Activated naive CD8-positive, alpha-beta T cell treated with anti-CD3 and anti-CD28 coated beads for 36 hours (primary cell): Measurements from ENCODE around the gene ZNF827. TPM values are rescaled to one million over a fixed set of nuclear protein-coding genes. Genes with fewer than 3 reads are reported as not detected.

Experiments
- DNase-seq: peaks from one replicate; pipeline ENCODE4 v3.0.0; 2021
- H3K27ac Mint-ChIP-seq: one replicate; pipeline ENCODE4 v1.8.0; 2022; ENCODE audit warnings: mild to moderate bottlenecking, moderate library complexity, mixed read lengths
- H3K27me3 Mint-ChIP-seq: one replicate; pipeline ENCODE4 v1.8.0; 2022; ENCODE audit warnings: mild to moderate bottlenecking, mixed read lengths
- H3K36me3 Mint-ChIP-seq: one replicate; pipeline ENCODE4 v1.8.0; 2021; ENCODE audit warnings: mild to moderate bottlenecking, mixed read lengths
- H3K4me1 Mint-ChIP-seq: one replicate; pipeline ENCODE4 v1.8.0; 2021; ENCODE audit warnings: mixed read lengths
- H3K4me3 Mint-ChIP-seq: one replicate; pipeline ENCODE4 v1.8.0; 2022; ENCODE audit warnings: mild to moderate bottlenecking, moderate library complexity, mixed read lengths
- H3K9me3 Mint-ChIP-seq: one replicate; pipeline ENCODE4 v1.8.0; 2022; ENCODE audit warnings: mixed read lengths
- total RNA-seq, 2 experiments: library from RNA; stranded (reverse); gene quantifications; one replicate each; pipeline ENCODE4 v1.2.3, GENCODE V29; 2021

Gene ZNF827
- total RNA-seq, 2 experiments from 2014 or later = 22.8 to 23.0 TPM

- peaks cover 22% of the 10 kb centered on the region for H3K4me1 Mint-ChIP-seq
- DNase-seq = no peak
- peaks cover 62% of the 10 kb centered on the region for H3K36me3 Mint-ChIP-seq
- H3K27me3 Mint-ChIP-seq = no peaks in the 10 kb centered on the region
- no peak overlapping the region for H3K27ac Mint-ChIP-seq
- no peaks in the 10 kb centered on the region for H3K9me3 Mint-ChIP-seq
- no peak overlapping the region for H3K4me3 Mint-ChIP-seq
Observed at GRCh38 chr4:145820407-145820806, 118.2 kb downstream of the ZNF827 start.

- peaks cover 63% of the 10 kb centered on the region for H3K36me3 Mint-ChIP-seq
- no peaks in the 10 kb centered on the region for H3K27me3 Mint-ChIP-seq
- H3K9me3 Mint-ChIP-seq = no peaks in the 10 kb centered on the region
- DNase-seq = no peak
- no peak overlapping the region for H3K27ac Mint-ChIP-seq
- no peak overlapping the region for H3K4me3 Mint-ChIP-seq
- peaks cover 28% of the 10 kb centered on the region for H3K4me1 Mint-ChIP-seq
Observed at GRCh38 chr4:145819853-145820181, 118.8 kb downstream of the ZNF827 start.

- no peaks in the 10 kb centered on the region for H3K27me3 Mint-ChIP-seq
Observed at GRCh38 chr4:145819101-145819852, 119.3 kb downstream of the ZNF827 start.

GRCh38 chr4:145818011-145818410, 120.6 kb downstream of the ZNF827 start:
- H3K27me3 Mint-ChIP-seq = no peaks in the 10 kb centered on the region
- no peak overlapping the region for H3K4me3 Mint-ChIP-seq
- no peak for DNase-seq
- peaks cover 26% of the 10 kb centered on the region for H3K4me1 Mint-ChIP-seq
- no peak overlapping the region for H3K27ac Mint-ChIP-seq
- peaks cover 3% of the 10 kb centered on the region for H3K9me3 Mint-ChIP-seq
- H3K36me3 Mint-ChIP-seq = peaks cover 72% of the 10 kb centered on the region

More at GRCh38 chr4:145819101-145819852, 119.3 kb downstream of the ZNF827 start:
- Mint-ChIP-seq H3K4me1 (peaks cover 30% of the 10 kb centered on the region), H3K4me3 (no peak overlapping the region), H3K9me3 (peaks cover 2% of the 10 kb centered on the region), H3K27ac (no peak overlapping the region), H3K36me3 (peaks cover 67% of the 10 kb centered on the region)
- no peak for DNase-seq

GRCh38 chr4:145816091-145816490, 122.5 kb downstream of the ZNF827 start:
- no peak for DNase-seq
- no peaks in the 10 kb centered on the region for H3K27me3 Mint-ChIP-seq
- peaks cover 7% of the 10 kb centered on the region for H3K9me3 Mint-ChIP-seq
- H3K4me3 Mint-ChIP-seq = no peak overlapping the region
- H3K4me1 Mint-ChIP-seq = peaks cover 26% of the 10 kb centered on the region
- H3K27ac Mint-ChIP-seq = peak overlapping the region; percentile 86
- peaks cover 81% of the 10 kb centered on the region for H3K36me3 Mint-ChIP-seq

- H3K9me3 Mint-ChIP-seq = peaks cover 7% of the 10 kb centered on the region
- H3K36me3 Mint-ChIP-seq = peaks cover 82% of the 10 kb centered on the region
- H3K27ac Mint-ChIP-seq = peak overlapping the region; percentile 86
- no peak overlapping the region for H3K4me3 Mint-ChIP-seq
- no peaks in the 10 kb centered on the region for H3K27me3 Mint-ChIP-seq
- DNase-seq = no peak
- H3K4me1 Mint-ChIP-seq = peaks cover 27% of the 10 kb centered on the region
Observed at GRCh38 chr4:145815626-145816025, 123.0 kb downstream of the ZNF827 start.

- peak; percentile 52 for DNase-seq
- H3K27ac Mint-ChIP-seq = peak overlapping the region; percentile 86
- no peaks in the 10 kb centered on the region for H3K27me3 Mint-ChIP-seq
- H3K9me3 Mint-ChIP-seq = peaks cover 11% of the 10 kb centered on the region
- peaks cover 85% of the 10 kb centered on the region for H3K36me3 Mint-ChIP-seq
- H3K4me3 Mint-ChIP-seq = no peak overlapping the region
- peaks cover 31% of the 10 kb centered on the region for H3K4me1 Mint-ChIP-seq
Observed at GRCh38 chr4:145815027-145815612, 123.5 kb downstream of the ZNF827 start.

- Mint-ChIP-seq H3K9me3 (peaks cover 15% of the 10 kb centered on the region), H3K27me3 (no peaks in the 10 kb centered on the region), H3K4me3 (no peak overlapping the region), H3K36me3 (peaks cover 90% of the 10 kb centered on the region), H3K4me1 (peaks cover 38% of the 10 kb centered on the region), H3K27ac (peak overlapping the region; percentile 86)
- DNase-seq = no peak
Observed at GRCh38 chr4:145814246-145814645, 124.4 kb downstream of the ZNF827 start.

GRCh38 chr4:145812919-145813318, 125.7 kb downstream of the ZNF827 start:
- Mint-ChIP-seq H3K4me3 (no peak overlapping the region), H3K9me3 (peaks cover 15% of the 10 kb centered on the region), H3K27me3 (no peaks in the 10 kb centered on the region), H3K36me3 (peaks cover 88% of the 10 kb centered on the region), H3K27ac (peak overlapping the region; percentile 50), H3K4me1 (peaks cover 52% of the 10 kb centered on the region)
- DNase-seq = no peak

GRCh38 chr4:145808848-145809512, 129.6 kb downstream of the ZNF827 start:
- peak overlapping the region; percentile 96 for H3K27ac Mint-ChIP-seq
- peaks cover 17% of the 10 kb centered on the region for H3K9me3 Mint-ChIP-seq
- H3K4me1 Mint-ChIP-seq = peaks cover 49% of the 10 kb centered on the region
- no peak for DNase-seq
- no peak overlapping the region for H3K4me3 Mint-ChIP-seq
- no peaks in the 10 kb centered on the region for H3K27me3 Mint-ChIP-seq
- peaks cover 72% of the 10 kb centered on the region for H3K36me3 Mint-ChIP-seq

- peaks cover 17% of the 10 kb centered on the region for H3K9me3 Mint-ChIP-seq
- DNase-seq = peak; percentile 52
- H3K4me3 Mint-ChIP-seq = peak overlapping the region; percentile 59
- peak overlapping the region; percentile 96 for H3K27ac Mint-ChIP-seq
- no peaks in the 10 kb centered on the region for H3K27me3 Mint-ChIP-seq
- peaks cover 65% of the 10 kb centered on the region for H3K36me3 Mint-ChIP-seq
- H3K4me1 Mint-ChIP-seq = peaks cover 46% of the 10 kb centered on the region
Observed at GRCh38 chr4:145808021-145808650, 130.5 kb downstream of the ZNF827 start.

GRCh38 chr4:145805490-145805889, 133.1 kb downstream of the ZNF827 start:
- peaks cover 52% of the 10 kb centered on the region for H3K36me3 Mint-ChIP-seq
- peaks cover 10% of the 10 kb centered on the region for H3K9me3 Mint-ChIP-seq
- H3K27ac Mint-ChIP-seq = peak overlapping the region; percentile 67
- DNase-seq = no peak
- H3K4me1 Mint-ChIP-seq = peaks cover 41% of the 10 kb centered on the region
- no peak overlapping the region for H3K4me3 Mint-ChIP-seq
- no peaks in the 10 kb centered on the region for H3K27me3 Mint-ChIP-seq

GRCh38 chr4:145804116-145804515, 134.5 kb downstream of the ZNF827 start:
- Mint-ChIP-seq H3K4me3 (no peak overlapping the region), H3K4me1 (peaks cover 32% of the 10 kb centered on the region), H3K9me3 (peaks cover 5% of the 10 kb centered on the region), H3K27me3 (no peaks in the 10 kb centered on the region), H3K36me3 (peaks cover 42% of the 10 kb centered on the region), H3K27ac (no peak overlapping the region)
- DNase-seq = no peak

- Mint-ChIP-seq H3K36me3 (peaks cover 44% of the 10 kb centered on the region), H3K27me3 (no peaks in the 10 kb centered on the region), H3K9me3 (no peaks in the 10 kb centered on the region), H3K4me1 (peaks cover 2% of the 10 kb centered on the region), H3K27ac (no peak overlapping the region), H3K4me3 (no peak overlapping the region)
- DNase-seq = no peak
Observed at GRCh38 chr4:145799223-145799622, 139.4 kb downstream of the ZNF827 start.

GRCh38 chr4:145797278-145797677, 141.3 kb downstream of the ZNF827 start:
- H3K9me3 Mint-ChIP-seq = no peaks in the 10 kb centered on the region
- peaks cover 2% of the 10 kb centered on the region for H3K4me1 Mint-ChIP-seq
- no peaks in the 10 kb centered on the region for H3K27me3 Mint-ChIP-seq
- no peak overlapping the region for H3K4me3 Mint-ChIP-seq
- H3K27ac Mint-ChIP-seq = no peak overlapping the region
- no peak for DNase-seq
- H3K36me3 Mint-ChIP-seq = peaks cover 45% of the 10 kb centered on the region
